ENCODE results near the gene ITGAE.
"Not testable (repeated sequence)": the region's sequence is repeated elsewhere in the genome, so short reads cannot be mapped to it uniquely, and the experiment has no call there.

The ITGAE gene

GRCh38 chr17:3800362-3801271 lies at the start of gene ITGAE:
TSS of gene ITGAE (minus strand) at chr17:3801188. CDS start at chr17:3801144, 44 bp downstream.
- DNase-seq (ENCODE audit: low spot score), result no peak

GRCh38 chr17:3848229-3848835 lies 47.3 kb upstream of the ITGAE start:
- DNase-seq (ENCODE audit: low spot score), result no peak

GRCh38 chr17:3847165-3847670 lies 46.2 kb upstream of the ITGAE start:
- no peak for DNase-seq (ENCODE audit: low spot score)

- no peak for DNase-seq (ENCODE audit: low spot score)
Observed at GRCh38 chr17:3846437-3847164, 45.6 kb upstream of the ITGAE start.

GRCh38 chr17:3845621-3846436 lies 44.8 kb upstream of the ITGAE start, which contains the start of gene NCBP3:
TSS of gene NCBP3 (minus strand) at chr17:3846246. CDS start at chr17:3846223, 23 bp downstream.
- DNase-seq (ENCODE audit: low spot score), result peak; percentile 96

- peak; percentile 40 for DNase-seq (ENCODE audit: low spot score)
Observed at GRCh38 chr17:3845291-3845620, 44.3 kb upstream of the ITGAE start.

GRCh38 chr17:3844556-3844955 lies 43.6 kb upstream of the ITGAE start:
- not testable (repeated sequence) for DNase-seq (ENCODE audit: low spot score)

GRCh38 chr17:3843935-3844516 lies 43.0 kb upstream of the ITGAE start:
- DNase-seq (ENCODE audit: low spot score), result peak; percentile 67

- DNase-seq (ENCODE audit: low spot score), result no peak
Observed at GRCh38 chr17:3838206-3838605, 37.2 kb upstream of the ITGAE start.

GRCh38 chr17:3836551-3836950 lies 35.6 kb upstream of the ITGAE start:
- no peak for DNase-seq (ENCODE audit: low spot score)

GRCh38 chr17:3835410-3836229 lies 34.6 kb upstream of the ITGAE start:
- no peak for DNase-seq (ENCODE audit: low spot score)

GRCh38 chr17:3834811-3835210 lies 33.8 kb upstream of the ITGAE start:
- DNase-seq (ENCODE audit: low spot score), result no peak

GRCh38 chr17:3828852-3829232 lies 27.9 kb upstream of the ITGAE start:
- DNase-seq (ENCODE audit: low spot score), result no peak

- no peak for DNase-seq (ENCODE audit: low spot score)
Observed at GRCh38 chr17:3828151-3828851, 27.3 kb upstream of the ITGAE start.

GRCh38 chr17:3827124-3827773 lies 26.3 kb upstream of the ITGAE start:
- DNase-seq (ENCODE audit: low spot score), result peak; percentile 51

- no peak for DNase-seq (ENCODE audit: low spot score)
Observed at GRCh38 chr17:3826191-3826590, 25.2 kb upstream of the ITGAE start.

- DNase-seq (ENCODE audit: low spot score), result no peak
Observed at GRCh38 chr17:3821101-3821500, 20.1 kb upstream of the ITGAE start.

GRCh38 chr17:3818786-3819185 lies 17.8 kb upstream of the ITGAE start:
- peak; percentile 49 for DNase-seq (ENCODE audit: low spot score)

Measured in germinal center (tissue), 1 donor.